IMR-90 (cell line): ENCODE measurements around the gene AMZ2. TPM values are rescaled to one million over a fixed set of nuclear protein-coding genes. Genes with fewer than 3 reads are reported as not detected.

Experiments
- ATAC-seq: fragments of 200-7000 bp; cut with Tn5 transposase; 2 replicates; pipeline ENCODE4 v1.9.1; 2020; ENCODE audit warnings: low read depth, mild to moderate bottlenecking, moderate library complexity
- BruUV-seq: library from RNA; stranded (reverse); fragments of 400-500 nt; replicated peaks from 2 replicates; lab custom pipeline; 2021; lab: Mats Ljungman, UMichigan
- CTCF ChIA-PET: fragments of 300-600 bp; formaldehyde crosslinking; extraction: SDS; loops from one replicate; lab custom pipeline; 2021; ENCODE audit warnings: antibody characterized with exemption; lab: Yijun Ruan, JAX
- POLR2A ChIA-PET: fragments of 300-600 bp; sonication (Branson Sonifier 250); formaldehyde crosslinking; loops from one replicate; lab custom pipeline; 2022; ENCODE audit warnings: antibody characterized with exemption; ENCODE audit not compliant: unreplicated experiment; lab: Charles Lee
- DNase-seq: peaks from one replicate; pipeline ENCODE4 v3.0.0; 2013
- H2AFZ ChIP-seq: replicated peaks from 2 replicates; pipeline ENCODE3; 2013; ENCODE audit warnings: low read length, mild to moderate bottlenecking; ENCODE audit not compliant: poor library complexity
- H2AK5ac ChIP-seq: 2 replicates; pipeline ENCODE4 v1.6.1; 2013; ENCODE audit warnings: low read depth, low read length, inconsistent platforms
- H2AK9ac ChIP-seq: replicated peaks from 2 replicates; pipeline ENCODE3; 2013; ENCODE audit warnings: mild to moderate bottlenecking, low read depth, low read length, moderate library complexity; ENCODE audit not compliant: poor library complexity
- H2BK120ac ChIP-seq: 2 replicates; pipeline ENCODE4 v1.6.1; 2013; ENCODE audit warnings: low read depth, low read length, inconsistent platforms
- H2BK15ac ChIP-seq: 3 replicates; pipeline ENCODE4 v1.6.1; 2013; ENCODE audit warnings: low read depth, low read length, inconsistent platforms
- H2BK20ac ChIP-seq: 2 replicates; pipeline ENCODE4 v1.6.1; 2013; ENCODE audit warnings: low read depth, mild to moderate bottlenecking, inconsistent platforms, low read length, moderate library complexity
- H2BK5ac ChIP-seq: 2 replicates; pipeline ENCODE4 v1.6.1; 2013; ENCODE audit warnings: mild to moderate bottlenecking, low read depth, low read length, inconsistent platforms; ENCODE audit not compliant: poor library complexity, severe bottlenecking
- H3K14ac ChIP-seq: replicated peaks from 2 replicates; pipeline ENCODE4 v1.6.1; 2013; ENCODE audit warnings: low read depth, low read length, inconsistent platforms
- H3K18ac ChIP-seq: 2 replicates; pipeline ENCODE4 v1.6.1; 2013; ENCODE audit warnings: low read depth, low read length, control low read depth
- H3K23ac ChIP-seq: 2 replicates; pipeline ENCODE4 v1.6.1; 2013; ENCODE audit warnings: low read depth, low read length, inconsistent platforms
- H3K27ac ChIP-seq: 2 replicates; pipeline ENCODE4 v1.5.1; 2013; ENCODE audit warnings: mild to moderate bottlenecking, control low read depth, low read length; ENCODE audit not compliant: insufficient read depth
- H3K27me3 ChIP-seq: 2 replicates; pipeline ENCODE4 v1.6.1; 2013; ENCODE audit warnings: low read length; ENCODE audit not compliant: control insufficient read depth, insufficient read depth
- H3K36me3 ChIP-seq: 2 replicates; pipeline ENCODE4 v1.6.1; 2013; ENCODE audit warnings: low read length, mixed read lengths; ENCODE audit not compliant: control insufficient read depth, insufficient read depth
- H3K4ac ChIP-seq: 2 replicates; pipeline ENCODE4 v1.6.1; 2013; ENCODE audit warnings: low read depth, low read length, inconsistent platforms
- H3K4me1 ChIP-seq: 2 replicates; pipeline ENCODE4 v1.6.1; 2013; ENCODE audit warnings: low read length, mixed read lengths; ENCODE audit not compliant: control insufficient read depth, insufficient read depth
- H3K4me2 ChIP-seq: 2 replicates; pipeline ENCODE4 v1.6.1; 2013; ENCODE audit warnings: low read depth, mild to moderate bottlenecking, control low read depth, low read length, moderate library complexity
- H3K4me3 ChIP-seq: 2 replicates; pipeline ENCODE4 v1.5.1; 2013; ENCODE audit warnings: low read depth, mild to moderate bottlenecking, control low read depth, low read length, moderate library complexity; ENCODE audit not compliant: insufficient read depth
- H3K56ac ChIP-seq: 2 replicates; pipeline ENCODE4 v1.6.1; 2013; ENCODE audit warnings: low read length, inconsistent platforms; ENCODE audit not compliant: insufficient read depth; ENCODE audit errors: extremely low read depth
- H3K79me1 ChIP-seq, 2 experiments: 2 replicates each; pipeline ENCODE4 v1.6.1; 2013; ENCODE audit warnings: low read length in 2 of 2, inconsistent platforms in 1 of 2, low read depth in 1 of 2
- H3K9ac ChIP-seq: 2 replicates; pipeline ENCODE4 v1.6.1; 2013; ENCODE audit warnings: low read depth, low read length, control low read depth
- H3K9me1 ChIP-seq: 2 replicates; pipeline ENCODE4 v1.6.1; 2013; ENCODE audit warnings: low read length, inconsistent platforms; ENCODE audit not compliant: insufficient read depth
- H3K9me3 ChIP-seq: 2 replicates; pipeline ENCODE4 v1.6.1; 2013; ENCODE audit warnings: low read length; ENCODE audit not compliant: control insufficient read depth, insufficient read depth
- H4K20me1 ChIP-seq: 2 replicates; pipeline ENCODE4 v1.6.1; 2013; ENCODE audit warnings: low read length, inconsistent platforms; ENCODE audit not compliant: insufficient read depth
- H4K5ac ChIP-seq: 2 replicates; pipeline ENCODE4 v1.6.1; 2013; ENCODE audit warnings: mild to moderate bottlenecking, low read depth, low read length, control low read depth
- H4K8ac ChIP-seq, 2 experiments: 2 replicates each; pipeline ENCODE4 v1.6.1; 2013; ENCODE audit warnings: low read depth in 2 of 2, low read length in 2 of 2, control low read depth in 1 of 2, inconsistent platforms in 1 of 2
- H4K91ac ChIP-seq: 2 replicates; pipeline ENCODE4 v1.6.1; 2013; ENCODE audit warnings: low read depth, low read length, inconsistent platforms; ENCODE audit not compliant: insufficient read depth
- BHLHE40 ChIP-seq: fragments of 150-350 bp; IDR thresholded peaks from 2 replicates; pipeline ENCODE4 v1.6.1; 2016; ENCODE audit warnings: mild to moderate bottlenecking, low read depth, low read length
- CEBPB ChIP-seq: IDR thresholded peaks from 2 replicates; pipeline ENCODE4 v1.6.1; 2012; ENCODE audit warnings: low read depth, low read length, improper control_type of control experiment
- CHD1 ChIP-seq: IDR thresholded peaks from 2 replicates; pipeline ENCODE4 v1.6.1; 2012; ENCODE audit warnings: low read depth, low read length, improper control_type of control experiment
- CTCF ChIP-seq: conservative IDR thresholded peaks from 2 replicates; pipeline ENCODE4 v1.5.1; 2012; ENCODE audit warnings: mild to moderate bottlenecking, low read depth, low read length, improper control_type of control experiment
- ELK1 ChIP-seq: fragments of 150-350 bp; IDR thresholded peaks from 2 replicates; pipeline ENCODE4 v1.6.1; 2016; ENCODE audit warnings: low read depth, mild to moderate bottlenecking, low read length, moderate library complexity, borderline replicate concordance
- FOS ChIP-seq: fragments of 150-350 bp; IDR thresholded peaks from 2 replicates; pipeline ENCODE4 v1.6.1; 2016; ENCODE audit warnings: low read depth, low read length
- MAFK ChIP-seq: IDR thresholded peaks from 2 replicates; pipeline ENCODE4 v1.6.1; 2012; ENCODE audit warnings: low read depth, low read length, improper control_type of control experiment
- MAZ ChIP-seq: IDR thresholded peaks from 2 replicates; pipeline ENCODE4 v1.6.1; 2012; ENCODE audit warnings: low read depth, mild to moderate bottlenecking, low read length, improper control_type of control experiment, moderate library complexity, borderline replicate concordance
- MXI1 ChIP-seq: IDR thresholded peaks from 2 replicates; pipeline ENCODE4 v1.6.1; 2012; ENCODE audit warnings: low read depth, mild to moderate bottlenecking, low read length, moderate library complexity, borderline replicate concordance
- NFE2L2 ChIP-seq: fragments of 150-350 bp; IDR thresholded peaks from 2 replicates; pipeline ENCODE4 v1.6.1; 2016; ENCODE audit warnings: low read depth, mild to moderate bottlenecking, low read length
- POLR2A ChIP-seq: IDR thresholded peaks from 2 replicates; pipeline ENCODE4 v1.6.1; 2012; ENCODE audit warnings: mild to moderate bottlenecking, low read depth, low read length
- RAD21 ChIP-seq: IDR thresholded peaks from 2 replicates; pipeline ENCODE4 v1.6.1; 2012; ENCODE audit warnings: low read length, improper control_type of control experiment
- RCOR1 ChIP-seq: IDR thresholded peaks from 2 replicates; pipeline ENCODE4 v1.6.1; 2012; ENCODE audit warnings: mild to moderate bottlenecking, low read length, improper control_type of control experiment; ENCODE audit not compliant: insufficient replicate concordance
- RFX5 ChIP-seq: IDR thresholded peaks from 2 replicates; pipeline ENCODE4 v1.8.0; 2012; ENCODE audit warnings: low read depth, mild to moderate bottlenecking, low read length, moderate library complexity
- SMC3 ChIP-seq: fragments of 150-350 bp; IDR thresholded peaks from 2 replicates; pipeline ENCODE4 v1.6.1; 2016; ENCODE audit warnings: low read depth, mild to moderate bottlenecking, antibody characterized with exemption, low read length, moderate library complexity
- USF2 ChIP-seq: fragments of 150-350 bp; IDR thresholded peaks from 2 replicates; pipeline ENCODE4 v1.6.1; 2017; ENCODE audit warnings: mild to moderate bottlenecking, antibody characterized with exemption, low read length, low read depth
- WGBS, 2 experiments: methylation state at CpG; one replicate each; pipeline versions ENCODE4 v1.1.5 to v1.1.7; 2013; ENCODE audit warnings: missing lambda C conversion rate in 2 of 2; ENCODE audit not compliant: insufficient read length in 1 of 2; ENCODE audit errors: extremely low coverage in 2 of 2; 5-methylcytosine and 5-hydroxymethylcytosine counted together
- dilution Hi-C: fragments of 300-500 bp; cut with HindIII; formaldehyde crosslinking; loops from one replicate; pipeline ENCODE4 v1.14.3; 2018; ENCODE audit warnings: low sequenced_read_pairs; ENCODE audit not compliant: unreplicated experiment
- in situ Hi-C: fragments of 300-500 bp; cut with MboI; formaldehyde crosslinking; loops from 3 replicates; pipeline ENCODE4 v1.14.3; 2019; ENCODE audit warnings: low sequenced_read_pairs, inconsistent platforms, mixed read lengths
- intact Hi-C: fragments of 100-400 bp; cut with micrococcal nuclease; formaldehyde crosslinking; loops from 2 replicates; pipeline ENCODE4 v1.10.0; 2022
- polyA plus RNA-seq, 3 experiments: library from polyadenylated mRNA; depleted of rRNA; stranded (reverse); fragments of >200 nt; gene quantifications; 2 replicates each; pipeline ENCODE4 v1.2.3, GENCODE V29; 2012; ENCODE audit warnings: low replicate concordance in 1 of 3
- total RNA-seq: library from RNA; depleted of rRNA; stranded (reverse); fragments of >200 nt; gene quantifications from 2 replicates; pipeline ENCODE4 v1.2.3, GENCODE V29; 2012

Gene AMZ2
- total and polyA plus RNA-seq, 2 of the 4 experiments (the other 2 are of a cell fraction), result 65.4 to 90.2 TPM

- H4K5ac ChIP-seq, result no peak overlapping the region
- POLR2A ChIA-PET, result no interaction called here
- no peaks in the 10 kb centered on the region for H4K20me1 ChIP-seq
- no TSS peak for BruUV-seq
- CTCF ChIA-PET, result no interaction called here
- no peaks in the 10 kb centered on the region for H3K9me1 ChIP-seq
- in situ Hi-C loops (no loop called here), dilution Hi-C loops (no loop called here), intact Hi-C loops (loop anchor here (10.0 kb wide), 1 partner anchor 213 kb away; the partner anchor contains the start of gene C17orf58)
- H3K23ac ChIP-seq, result no peak overlapping the region
- no peak overlapping the region for H3K4me3 ChIP-seq
- H2BK20ac ChIP-seq, result no peak overlapping the region
- no peaks in the 10 kb centered on the region for H3K4me1 ChIP-seq
- no peak overlapping the region for H4K91ac ChIP-seq
- no peak for ATAC-seq
- TF ChIP-seq CTCF, result no peak
- no peak for TF ChIP-seq ELK1
- no peak for TF ChIP-seq NFE2L2
- TF ChIP-seq RCOR1, result no peak
- TF ChIP-seq RFX5, result no peak
- TF ChIP-seq MAZ, result no peak
- TF ChIP-seq CHD1, result no peak
- TF ChIP-seq RAD21, result no peak
- TF ChIP-seq CEBPB, result no peak
- no peak for TF ChIP-seq SMC3
- no peak for TF ChIP-seq MAFK
- TF ChIP-seq USF2, result no peak
- no peak for TF ChIP-seq MXI1
- no peak for TF ChIP-seq FOS
- no peak for TF ChIP-seq POLR2A
- no peak for TF ChIP-seq BHLHE40
- no peak overlapping the region for H2BK15ac ChIP-seq
- H3K79me1 ChIP-seq, result peaks cover 3 to 11% of the 10 kb centered on the region in 2 experiments
- no peak overlapping the region for H3K4me2 ChIP-seq
- no peak overlapping the region for H3K27ac ChIP-seq
- H3K27me3 ChIP-seq, result no peaks in the 10 kb centered on the region
- no peak overlapping the region for H3K14ac ChIP-seq
- H2BK120ac ChIP-seq, result no peak overlapping the region
- H3K9ac ChIP-seq, result no peak overlapping the region
- peaks cover 5% of the 10 kb centered on the region; the same call in 1 of the 2 replicates for H3K36me3 ChIP-seq
- no peak overlapping the region for H3K18ac ChIP-seq
- H4K8ac ChIP-seq, result no peak overlapping the region
- no peak overlapping the region for H2AFZ ChIP-seq
- WGBS, 2 experiments, result 96% methylated on average over 18 of the region's 37 CpGs; no CpG with 5 or more reads in 1 of the 2 experiments
- no peak overlapping the region for H3K56ac ChIP-seq
- H2AK9ac ChIP-seq, result no peak overlapping the region
- H2BK5ac ChIP-seq, result no peak overlapping the region
- no peak overlapping the region for H3K4ac ChIP-seq
- H2AK5ac ChIP-seq, result no peak overlapping the region
- H3K9me3 ChIP-seq, result no peaks in the 10 kb centered on the region
- DNase-seq, result no peak
These were observed 40.1 kb upstream of the AMZ2 start for GRCh38 chr17:68207651-68208253.
